Heart right ventricle (tissue), 16 donors: ENCODE data around the gene TMCC3. TPM values are rescaled to one million over a fixed set of nuclear protein-coding genes. Genes with fewer than 3 reads are reported as not detected.

Source experiments
- ATAC-seq, 8 donors: fragments of 200-7000 bp; cut with Tn5 transposase; one replicate each; pipeline ENCODE4 v1.9.1; 2020; ENCODE audit warnings: mild to moderate bottlenecking in 8 of 8, moderate library complexity in 8 of 8, moderate number of reproducible peaks in 1 of 8
- DNase-seq, 2 donors: peaks; one replicate each; pipeline ENCODE4 v3.0.0-alpha.2; 2020
- H3K27ac ChIP-seq, 10 donors: fragments of 200-600 bp; sonication (generic) in 2 of 10; one replicate each; pipeline versions ENCODE4 v1.5.0 to v1.8.0; 2020 to 2022; ENCODE audit warnings: mild to moderate bottlenecking in 3 of 10
- H3K27me3 ChIP-seq, 7 donors: fragments of 200-600 bp; one replicate each; pipeline ENCODE4 v1.8.0; 2021 to 2022; ENCODE audit warnings: mild to moderate bottlenecking in 2 of 7
- H3K36me3 ChIP-seq, 9 donors: fragments of 200-600 bp; sonication (generic) in 1 of 9; one replicate each; pipeline versions ENCODE4 v1.5.0 to v1.8.0; 2020 to 2022; ENCODE audit warnings: mild to moderate bottlenecking in 2 of 9
- H3K4me1 ChIP-seq, 9 donors: fragments of 200-600 bp; sonication (generic) in 1 of 9; one replicate each; pipeline versions ENCODE4 v1.5.0 to v1.8.0; 2020 to 2022; ENCODE audit warnings: mild to moderate bottlenecking in 4 of 9
- H3K4me3 ChIP-seq, 10 donors: fragments of 200-600 bp; sonication (generic) in 2 of 10; one replicate each; pipeline versions ENCODE4 v1.5.0 to v1.8.0; 2020 to 2022; ENCODE audit warnings: mild to moderate bottlenecking in 7 of 10, moderate library complexity in 2 of 10
- H3K9me3 ChIP-seq, 11 donors: fragments of 200-600 bp in 10 of 11; sonication (generic) in 2 of 11; one replicate each; pipeline versions ENCODE4 v1.5.0 to v1.8.0; 2013 to 2022; ENCODE audit warnings: mild to moderate bottlenecking in 2 of 11, control low read depth in 1 of 11, moderate library complexity in 1 of 11
- CTCF ChIP-seq, 9 donors: fragments of 200-600 bp; sonication (generic) in 2 of 9; IDR thresholded peaks; one replicate each; pipeline versions ENCODE4 v1.5.0 to v1.8.0; 2021 to 2022; ENCODE audit warnings: antibody characterized with exemption in 9 of 9, mild to moderate bottlenecking in 5 of 9, moderate library complexity in 1 of 9
- WGBS, 2 donors: extraction: QIAGEN DNeasy Blood & Tissue Kit; methylation state at CpG; one replicate each; pipeline ENCODE4 v1.1.7; 2013; ENCODE audit warnings: inconsistent platforms in 1 of 2; 5-methylcytosine and 5-hydroxymethylcytosine counted together
- intact Hi-C, 10 donors: fragments of 100-400 bp; cut with DNase I; formaldehyde crosslinking; loops; one replicate each; pipeline versions ENCODE4 v1.11.1 to v1.14.2; 2022
- polyA plus RNA-seq, 2 donors: library from polyadenylated mRNA; stranded (reverse); fragments of 200-250 nt; gene quantifications; one replicate each; pipeline ENCODE4 v1.2.3, GENCODE V29; 2013
- total RNA-seq, 10 donors: library from RNA; stranded (reverse); fragmentation: NEBNext Ultra II Directional in 3 of 10; extraction: Animal tissue kit (Norgen Biotek cat#: 25700) in 3 of 10; gene quantifications; one replicate each; pipeline versions ENCODE4 v1.2.1 to v1.2.4, GENCODE V29; 2021 to 2023
- donor health status: Arrhythmogenic right ventricular cardiomyopathy.
- donor health status: ischemic (EF 13 %, LVEDD 7.1; RV severe dilation, severe dysfunction).
- donor health status: healthy with polysubstance abuse.
- donor health status: DM: no; HTN: yes; CAD: no.
- donor health status: DM: no; HTN: no; CAD: no.
- donor health status: ischemic (EF 25% LVEDD 6.9; RV normal size, moderate dysfunction).
- donor health status: ischemic (EF 25% LVEDD 5.7; RV mildly dilated, moderate dysfunction).
- donor health status: healthy.
- donor health status: DM: yes; HTN: yes; CAD: no.
- donor health status: Ischemic cardiomyopathy.
- donor health status: ischemic (EF 35%, LVEDD 5.7; RV mildly dilated, moderate dysfunction).
- donor health status: nonischemic (EF 11% LVEDD 7.7; RV severe dilation, severe dysfunction).
- donor health status: DM: yes; HTN: yes; CAD: no.
- donor health status: PGD.
- donor health status: ischemic (EF 29% LVEDD 5.4; RV normal size, mild dysfunction).
- donor health status: nonischemic (EF 23%, LVEDD 6.1; RV moderate dilation, normal function).

The TMCC3 gene
- total and polyA plus RNA-seq, 12 donors: 0.88 to 7.3 (median 3.0) TPM

GRCh38 chr12:94617101-94617500, 33.3 kb downstream of the TMCC3 start:
- intact Hi-C loops: loop anchor here in 1 of 10 donors (5.0 kb wide), 1 partner anchor 35 kb away; the partner anchor contains the start of gene TMCC3
- H3K4me3 ChIP-seq: no peak overlapping the region
- 64 to 73% methylated on average over 3 of the region's 3 CpGs for WGBS, 2 donors
- no peak overlapping the region for H3K27ac ChIP-seq
- H3K9me3 ChIP-seq: no peaks in the 10 kb centered on the region
- H3K36me3 ChIP-seq: no peaks in the 10 kb centered on the region
- TF ChIP-seq CTCF (IDR thresholded peaks at IDR 0.05): no peak
- DNase-seq (no peak), ATAC-seq (no peak)
- H3K27me3 ChIP-seq: no peaks in the 10 kb centered on the region
- H3K4me1 ChIP-seq: peaks cover 6 to 45% (median 32%) of the 10 kb centered on the region in 9 donors

GRCh38 chr12:94616203-94616729, 34.1 kb downstream of the TMCC3 start:
- no peaks in the 10 kb centered on the region for H3K36me3 ChIP-seq

GRCh38 chr12:94615260-94616181, 34.8 kb downstream of the TMCC3 start:
- 22 to 28% methylated on average over 14 of the region's 14 CpGs for WGBS, 2 donors
- no peak for TF ChIP-seq CTCF (IDR thresholded peaks at IDR 0.05)
- intact Hi-C loops: loop anchor here in 1 of 10 donors (5.0 kb wide), 1 partner anchor 37 kb away; the partner anchor contains the start of gene TMCC3
- Histone ChIP-seq H3K9me3 (no peaks in the 10 kb centered on the region), H3K36me3 (no peaks in the 10 kb centered on the region), H3K4me3 (peak overlapping the region in 8 of 10 donors; percentile 1 to 32 (median 20)), H3K27me3 (no peaks in the 10 kb centered on the region), H3K27ac (peak overlapping the region in 8 of 10 donors; percentile 31 to 60 (median 50)), H3K4me1 (peaks cover 6 to 34% (median 21%) of the 10 kb centered on the region in 9 donors)
- peak; percentile 57 to 81 (median 74) for ATAC-seq
- DNase-seq: peak; percentile 42 to 45

More at GRCh38 chr12:94616203-94616729, 34.1 kb downstream of the TMCC3 start:
- peak overlapping the region in 8 of 10 donors; percentile 1 to 32 (median 20) for H3K4me3 ChIP-seq
- TF ChIP-seq CTCF (IDR thresholded peaks at IDR 0.05): no peak
- peak in 6 of 8 donors; percentile 31 to 82 (median 42) for ATAC-seq
- peaks cover 6 to 37% (median 24%) of the 10 kb centered on the region in 9 donors for H3K4me1 ChIP-seq
- H3K9me3 ChIP-seq: no peaks in the 10 kb centered on the region
- H3K27me3 ChIP-seq: no peaks in the 10 kb centered on the region
- 61 to 62% methylated on average over 11 of the region's 11 CpGs for WGBS, 2 donors
- intact Hi-C loops: loop anchor here in 1 of 10 donors (5.0 kb wide), 1 partner anchor 36 kb away; the partner anchor contains the start of gene TMCC3
- peak in 1 of 2 donors; percentile 16 for DNase-seq
- peak overlapping the region in 7 of 10 donors; percentile 41 to 60 (median 50) for H3K27ac ChIP-seq

- WGBS, 2 donors: 84 to 85% methylated on average over 3 of the region's 3 CpGs
- ATAC-seq (no peak), DNase-seq (no peak)
- Histone ChIP-seq H3K36me3 (no peaks in the 10 kb centered on the region), H3K27me3 (no peaks in the 10 kb centered on the region), H3K4me1 (peaks cover 6 to 34% (median 21%) of the 10 kb centered on the region in 9 donors), H3K27ac (no peak overlapping the region), H3K9me3 (no peaks in the 10 kb centered on the region), H3K4me3 (no peak overlapping the region)
- intact Hi-C loops: no loop called here
- TF ChIP-seq CTCF (IDR thresholded peaks at IDR 0.05): no peak
Observed at GRCh38 chr12:94614288-94614721, 36.1 kb downstream of the TMCC3 start.
